Neural progenitor cell (in vitro differentiated cells): ENCODE data around the gene COL20A1. TPM values are rescaled to one million over a fixed set of nuclear protein-coding genes. Genes with fewer than 3 reads are reported as not detected.

ENCODE experiments used
- DNase-seq: peaks from one replicate; pipeline ENCODE4 v3.0.0-alpha.2; 2016; ENCODE audit warnings: low spot score
- H2AFZ ChIP-seq: fragments of 200-600 bp; sonication (generic); replicated peaks from 2 replicates; pipeline ENCODE4 v1.6.1; 2016; ENCODE audit warnings: antibody characterized with exemption
- H3F3A ChIP-seq: fragments of 200-600 bp; sonication (generic); 2 replicates; pipeline ENCODE4 v1.6.1; 2016; ENCODE audit warnings: antibody characterized with exemption, low read depth
- H3K27ac ChIP-seq: fragments of 200-600 bp; sonication (generic); 2 replicates; pipeline ENCODE4 v1.5.1; 2016; ENCODE audit warnings: mild to moderate bottlenecking
- H3K27me3 ChIP-seq: fragments of 200-600 bp; sonication (generic); 2 replicates; pipeline ENCODE4 v1.6.1; 2016; ENCODE audit warnings: mild to moderate bottlenecking, moderate library complexity
- H3K36me3 ChIP-seq: fragments of 200-600 bp; sonication (generic); 2 replicates; pipeline ENCODE4 v1.5.1; 2016
- H3K4me1 ChIP-seq: fragments of 200-600 bp; sonication (generic); 2 replicates; pipeline ENCODE4 v1.6.1; 2016; ENCODE audit warnings: mixed run types
- H3K4me2 ChIP-seq: fragments of 200-600 bp; sonication (generic); 2 replicates; pipeline ENCODE4 v1.6.1; 2016
- H3K4me3 ChIP-seq: fragments of 200-600 bp; sonication (generic); 2 replicates; pipeline ENCODE4 v1.5.1; 2016
- H3K79me2 ChIP-seq: fragments of 200-600 bp; sonication (generic); 2 replicates; pipeline ENCODE4 v1.6.1; 2016; ENCODE audit warnings: low read depth
- H3K9ac ChIP-seq: fragments of 200-600 bp; sonication (generic); 2 replicates; pipeline ENCODE4 v1.6.1; 2016
- H3K9me3 ChIP-seq: fragments of 200-600 bp; sonication (generic); 2 replicates; pipeline ENCODE4 v1.5.1; 2016; ENCODE audit warnings: low read depth
- H4K20me1 ChIP-seq: fragments of 200-600 bp; sonication (generic); 2 replicates; pipeline ENCODE4 v1.6.1; 2016; ENCODE audit warnings: low read depth
- H3K27ac Mint-ChIP-seq: 3 replicates; pipeline ENCODE4 v1.8.0; 2021; ENCODE audit warnings: mixed read lengths
- H3K27me3 Mint-ChIP-seq: 2 replicates; pipeline ENCODE4 v1.8.0; 2022; ENCODE audit warnings: low read depth, mild to moderate bottlenecking, inconsistent platforms, moderate library complexity, mixed read lengths; ENCODE audit not compliant: insufficient read depth
- H3K36me3 Mint-ChIP-seq: 3 replicates; pipeline ENCODE4 v1.8.0; 2021; ENCODE audit warnings: mixed read lengths
- H3K4me1 Mint-ChIP-seq: 3 replicates; pipeline ENCODE4 v1.8.0; 2021; ENCODE audit warnings: mixed read lengths
- H3K4me3 Mint-ChIP-seq: 3 replicates; pipeline ENCODE4 v1.8.0; 2021; ENCODE audit warnings: mild to moderate bottlenecking, moderate library complexity, mixed read lengths
- H3K9me3 Mint-ChIP-seq: 3 replicates; pipeline ENCODE4 v1.8.0; 2020; ENCODE audit warnings: mixed read lengths
- CTCF ChIP-seq: fragments of 200-600 bp; sonication (generic); IDR thresholded peaks from 2 replicates; pipeline ENCODE4 v1.5.1; 2017; ENCODE audit warnings: antibody characterized with exemption, mild to moderate bottlenecking
- EZH2 ChIP-seq: fragments of 200-600 bp; sonication (generic); IDR thresholded peaks from 2 replicates; pipeline ENCODE4 v1.6.1; 2017; ENCODE audit warnings: antibody characterized with exemption, mild to moderate bottlenecking, moderate library complexity
- EZH2phosphoT487 ChIP-seq: fragments of 200-600 bp; sonication (generic); IDR thresholded peaks from 2 replicates; pipeline ENCODE4 v1.6.1; 2017; ENCODE audit warnings: antibody characterized with exemption
- total RNA-seq: library from RNA; depleted of rRNA; stranded (reverse); fragments of >200 nt; gene quantifications from 2 replicates; pipeline ENCODE4 v1.2.3, GENCODE V29; 2015; ENCODE audit warnings: low replicate concordance

The COL20A1 gene
- total RNA-seq, 1 donor from 2014 or later = 0.37 TPM

GRCh38 chr20:63283397-63284082 lies 9.4 kb upstream of the COL20A1 start:
- Histone ChIP-seq H3K4me3 (no peak overlapping the region), H4K20me1 (peaks cover 3% of the 10 kb centered on the region), H3K27me3 (no peaks in the 10 kb centered on the region), H3K36me3 (no peaks in the 10 kb centered on the region), H2AFZ (no peak overlapping the region), H3F3A (no peaks in the 10 kb centered on the region), H3K4me2 (no peak overlapping the region), H3K27ac (no peak overlapping the region), H3K9me3 (no peaks in the 10 kb centered on the region), H3K79me2 (no peaks in the 10 kb centered on the region), H3K9ac (no peak overlapping the region), H3K4me1 (no peaks in the 10 kb centered on the region)
- Mint-ChIP-seq H3K27me3 (peaks cover 3% of the 10 kb centered on the region), H3K4me3 (no peak overlapping the region), H3K36me3 (peaks cover 7% of the 10 kb centered on the region), H3K9me3 (no peaks in the 10 kb centered on the region), H3K27ac (peak overlapping the region; percentile 37), H3K4me1 (no peaks in the 10 kb centered on the region)
- TF ChIP-seq EZH2 (no peak), CTCF (no peak), EZH2phosphoT487 (no peak)
- DNase-seq = no peak

- H3K27ac Mint-ChIP-seq = no peak overlapping the region
- H3K9me3 ChIP-seq = no peaks in the 10 kb centered on the region
- H3K4me1 ChIP-seq = no peaks in the 10 kb centered on the region
- TF ChIP-seq EZH2 (no peak), EZH2phosphoT487 (no peak), CTCF (no peak)
- no peaks in the 10 kb centered on the region for H3K79me2 ChIP-seq
- no peaks in the 10 kb centered on the region for H3F3A ChIP-seq
- no peak overlapping the region for H2AFZ ChIP-seq
- no peaks in the 10 kb centered on the region for H3K27me3 ChIP-seq
- no peak overlapping the region for H3K27ac ChIP-seq
- peaks cover 3% of the 10 kb centered on the region for H4K20me1 ChIP-seq
- H3K4me1 Mint-ChIP-seq = no peaks in the 10 kb centered on the region
- H3K4me2 ChIP-seq = no peak overlapping the region
- no peaks in the 10 kb centered on the region for H3K36me3 ChIP-seq
- H3K4me3 ChIP-seq = no peak overlapping the region
- H3K27me3 Mint-ChIP-seq = peaks cover 3% of the 10 kb centered on the region
- peaks cover 7% of the 10 kb centered on the region for H3K36me3 Mint-ChIP-seq
- no peak overlapping the region for H3K9ac ChIP-seq
- no peaks in the 10 kb centered on the region for H3K9me3 Mint-ChIP-seq
- H3K4me3 Mint-ChIP-seq = no peak overlapping the region
- no peak for DNase-seq
Measured at GRCh38 chr20:63284083-63284440, 8.9 kb upstream of the COL20A1 start.

- H3K9ac ChIP-seq = no peak overlapping the region
- no peaks in the 10 kb centered on the region for H3K36me3 ChIP-seq
- H3K36me3 Mint-ChIP-seq = peaks cover 5% of the 10 kb centered on the region
- no peaks in the 10 kb centered on the region for H3K9me3 Mint-ChIP-seq
- peaks cover 3% of the 10 kb centered on the region for H3K27me3 Mint-ChIP-seq
- DNase-seq = no peak
- H3K27ac Mint-ChIP-seq = no peak overlapping the region
- no peak overlapping the region for H3K4me3 Mint-ChIP-seq
- no peak for TF ChIP-seq EZH2
- TF ChIP-seq CTCF = no peak
- no peak for TF ChIP-seq EZH2phosphoT487
- no peak overlapping the region for H3K4me2 ChIP-seq
- no peaks in the 10 kb centered on the region for H3K4me1 Mint-ChIP-seq
- H3K27ac ChIP-seq = no peak overlapping the region
- H4K20me1 ChIP-seq = peaks cover 3% of the 10 kb centered on the region
- no peak overlapping the region for H2AFZ ChIP-seq
- no peaks in the 10 kb centered on the region for H3F3A ChIP-seq
- no peaks in the 10 kb centered on the region for H3K4me1 ChIP-seq
- no peaks in the 10 kb centered on the region for H3K27me3 ChIP-seq
- H3K79me2 ChIP-seq = no peaks in the 10 kb centered on the region
- no peak overlapping the region for H3K4me3 ChIP-seq
- H3K9me3 ChIP-seq = no peaks in the 10 kb centered on the region
Measured at GRCh38 chr20:63284544-63284949, 8.4 kb upstream of the COL20A1 start.
